ENCODE results near the gene RFPL2. TPM values are rescaled to one million over a fixed set of nuclear protein-coding genes. Genes with fewer than 3 reads are reported as not detected.
"Not testable (repeated sequence)": the region's sequence is repeated elsewhere in the genome, so short reads cannot be mapped to it uniquely, and the experiment has no call there.

RFPL2 gene
- total and polyA plus RNA-seq, 2 experiments from 2014 or later, result not detected

DNA sequence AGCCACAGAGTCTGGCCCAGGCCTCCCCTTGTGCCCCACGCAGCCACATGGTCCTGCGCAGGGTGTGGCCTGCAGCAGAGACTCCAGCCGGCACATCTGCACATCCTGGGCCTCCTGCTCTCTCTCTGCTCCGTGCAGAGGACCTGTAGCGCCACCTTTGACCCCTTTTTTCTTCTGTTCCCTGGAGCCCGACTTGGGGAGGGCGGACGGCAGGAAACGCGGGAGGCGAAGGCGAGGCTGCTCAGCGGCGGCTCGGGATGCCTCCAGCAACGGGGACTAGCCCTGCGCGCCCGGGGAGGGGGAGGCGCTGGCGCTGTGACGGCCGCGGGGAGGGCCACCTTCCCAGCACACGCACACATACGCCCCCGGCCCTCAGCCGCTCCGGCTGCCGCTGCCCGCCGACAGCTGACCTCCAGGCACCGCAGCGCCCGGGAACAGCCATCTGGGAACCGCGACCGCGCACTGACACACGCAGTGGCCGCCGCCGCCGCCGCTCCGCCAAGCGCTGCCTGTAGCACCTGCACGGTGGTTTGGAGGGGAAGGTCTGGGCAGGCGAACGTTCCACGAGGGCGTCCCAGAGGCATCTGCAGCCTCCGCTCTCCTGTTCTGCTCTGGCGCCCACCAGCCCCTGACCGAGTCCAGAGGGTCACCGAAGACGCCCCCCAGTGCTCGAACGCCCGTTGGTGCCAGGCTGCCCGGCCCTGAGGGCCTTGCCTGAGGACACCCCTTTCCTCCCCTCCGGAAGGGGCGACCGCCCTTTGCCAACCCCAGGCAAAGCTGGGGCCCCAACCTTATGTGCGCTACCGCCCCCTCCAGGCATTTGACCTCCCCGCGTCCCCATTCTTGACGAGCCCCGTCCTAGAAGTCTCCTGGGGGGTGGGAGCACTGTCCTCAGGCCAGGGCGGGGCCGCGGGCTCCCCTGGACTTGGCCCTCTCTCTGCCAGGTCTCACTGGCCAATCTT is 28.9 kb downstream of the RFPL2 start:
- 9 to 13% methylated on average over 49 to 51 of the region's 73 CpGs for WGBS, 2 experiments (ENCODE audit: low coverage in 1 of 2, low lambda C conversion rate in 2 of 2, missing lambda C conversion rate in 2 of 2)
- Histone ChIP-seq H3K27ac (no peak overlapping the region), H3K9me3 (ENCODE audit: low read depth) (no peaks in the 10 kb centered on the region), H3K36me3 (ENCODE audit: low read depth) (no peaks in the 10 kb centered on the region), H3F3A (ENCODE audit: insufficient read depth) (no peaks in the 10 kb centered on the region), H3K9me2 (ENCODE audit: insufficient read depth) (no peaks in the 10 kb centered on the region), H3K4me3 (no peak overlapping the region), H3K27me3 (replicated peaks; ENCODE audit: insufficient read depth) (no peaks in the 10 kb centered on the region; the same call in none of the 2 replicates), H3K4me1 (ENCODE audit: insufficient read depth) (no peaks in the 10 kb centered on the region), H3K4me2 (ENCODE audit: unreplicated experiment) (no peak overlapping the region), H3K79me2 (ENCODE audit: insufficient read depth) (no peaks in the 10 kb centered on the region), H2AFZ (no peak overlapping the region), H3K9ac (no peak overlapping the region), H4K20me1 (ENCODE audit: insufficient read depth) (no peaks in the 10 kb centered on the region)
- TF ChIP-seq EZH2phosphoT487 (IDR thresholded peaks at IDR 0.05; ENCODE audit: insufficient read depth, low read depth), result no peak
- TF ChIP-seq EZH2 (IDR thresholded peaks at IDR 0.05; ENCODE audit: insufficient read depth, poor library complexity, severe bottlenecking), result no peak
- DNase-seq, result no peak
- in situ Hi-C loops (cut with MboI), result no loop called here

DNA sequence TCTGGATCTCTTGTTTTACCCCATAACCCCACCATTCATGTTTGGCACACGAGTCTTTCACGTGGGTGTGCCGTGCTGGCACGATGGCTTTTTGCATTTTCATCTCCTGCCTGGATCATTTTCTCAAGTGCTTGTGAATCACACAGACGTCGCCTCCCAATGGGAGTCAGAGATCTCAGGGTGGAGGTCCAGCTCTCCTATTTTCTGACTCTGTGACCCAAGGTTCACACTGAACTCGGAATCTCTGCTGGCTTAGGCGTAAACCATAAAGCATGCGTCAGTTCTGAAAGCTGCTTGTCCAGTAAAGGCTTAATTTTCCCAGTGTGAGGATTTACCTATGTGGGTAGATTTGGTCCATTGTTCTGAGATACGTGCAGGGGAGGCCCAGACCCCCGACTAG is 29.8 kb downstream of the RFPL2 start:
- H3K9ac ChIP-seq, result no peak overlapping the region
- H3K27me3 ChIP-seq (replicated peaks; ENCODE audit: insufficient read depth), result no peaks in the 10 kb centered on the region; the same call in none of the 2 replicates
- DNase-seq, result no peak
- H3K4me3 ChIP-seq, result no peak overlapping the region
- in situ Hi-C loops (cut with MboI), result no loop called here
- H3K9me2 ChIP-seq (ENCODE audit: insufficient read depth), result no peaks in the 10 kb centered on the region
- H3K27ac ChIP-seq, result no peak overlapping the region
- H3F3A ChIP-seq (ENCODE audit: insufficient read depth), result no peaks in the 10 kb centered on the region
- no peaks in the 10 kb centered on the region for H4K20me1 ChIP-seq (ENCODE audit: insufficient read depth)
- no peaks in the 10 kb centered on the region for H3K79me2 ChIP-seq (ENCODE audit: insufficient read depth)
- H3K4me1 ChIP-seq (ENCODE audit: insufficient read depth), result no peaks in the 10 kb centered on the region
- no peaks in the 10 kb centered on the region for H3K9me3 ChIP-seq (ENCODE audit: low read depth)
- TF ChIP-seq EZH2 (IDR thresholded peaks at IDR 0.05; ENCODE audit: insufficient read depth, poor library complexity, severe bottlenecking) (no peak), EZH2phosphoT487 (IDR thresholded peaks at IDR 0.05; ENCODE audit: insufficient read depth, low read depth) (no peak)
- WGBS, 2 experiments (ENCODE audit: low coverage in 1 of 2, low lambda C conversion rate in 2 of 2, missing lambda C conversion rate in 2 of 2), result 54 to 60% methylated on average over 11 of the region's 11 CpGs
- no peak overlapping the region for H3K4me2 ChIP-seq (ENCODE audit: unreplicated experiment)
- H3K36me3 ChIP-seq (ENCODE audit: low read depth), result no peaks in the 10 kb centered on the region
- H2AFZ ChIP-seq, result no peak overlapping the region

DNA sequence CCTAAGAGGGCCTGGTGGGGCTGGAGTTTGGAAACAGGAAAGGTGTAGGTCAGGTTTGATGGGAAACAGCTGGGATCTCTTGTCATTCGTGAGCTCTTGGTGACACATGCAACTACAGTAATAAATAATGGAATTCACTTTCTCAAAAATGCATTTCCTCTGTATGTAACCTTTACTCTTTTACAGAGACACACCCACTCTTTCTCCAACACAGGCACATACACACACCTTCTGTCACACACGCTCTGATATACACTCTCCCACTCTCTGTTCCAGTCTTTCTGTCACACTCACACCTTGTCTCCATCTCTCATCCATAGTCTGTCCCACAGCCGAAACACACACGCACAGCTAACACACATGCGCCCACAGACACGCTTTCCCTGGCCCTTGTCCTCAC is 39.2 kb downstream of the RFPL2 start:
- Histone ChIP-seq H3K79me2 (ENCODE audit: insufficient read depth) (no peaks in the 10 kb centered on the region), H3K4me2 (ENCODE audit: unreplicated experiment) (no peak overlapping the region), H3K4me3 (no peak overlapping the region), H3K9me2 (ENCODE audit: insufficient read depth) (no peaks in the 10 kb centered on the region), H3K9ac (no peak overlapping the region), H3K27me3 (replicated peaks; ENCODE audit: insufficient read depth) (no peaks in the 10 kb centered on the region; the same call in none of the 2 replicates), H2AFZ (no peak overlapping the region), H3K27ac (no peak overlapping the region), H3K36me3 (ENCODE audit: low read depth) (no peaks in the 10 kb centered on the region), H3K4me1 (ENCODE audit: insufficient read depth) (no peaks in the 10 kb centered on the region), H3K9me3 (ENCODE audit: low read depth) (no peaks in the 10 kb centered on the region), H3F3A (ENCODE audit: insufficient read depth) (no peaks in the 10 kb centered on the region), H4K20me1 (ENCODE audit: insufficient read depth) (no peaks in the 10 kb centered on the region)
- in situ Hi-C loops (cut with MboI), result no loop called here
- WGBS, 2 experiments (ENCODE audit: low coverage in 1 of 2, low lambda C conversion rate in 2 of 2, missing lambda C conversion rate in 2 of 2), result 14 to 23% methylated on average over 6 of the region's 6 CpGs
- DNase-seq, result no peak
- TF ChIP-seq EZH2 (IDR thresholded peaks at IDR 0.05; ENCODE audit: insufficient read depth, poor library complexity, severe bottlenecking) (no peak), EZH2phosphoT487 (IDR thresholded peaks at IDR 0.05; ENCODE audit: insufficient read depth, low read depth) (no peak)

DNA sequence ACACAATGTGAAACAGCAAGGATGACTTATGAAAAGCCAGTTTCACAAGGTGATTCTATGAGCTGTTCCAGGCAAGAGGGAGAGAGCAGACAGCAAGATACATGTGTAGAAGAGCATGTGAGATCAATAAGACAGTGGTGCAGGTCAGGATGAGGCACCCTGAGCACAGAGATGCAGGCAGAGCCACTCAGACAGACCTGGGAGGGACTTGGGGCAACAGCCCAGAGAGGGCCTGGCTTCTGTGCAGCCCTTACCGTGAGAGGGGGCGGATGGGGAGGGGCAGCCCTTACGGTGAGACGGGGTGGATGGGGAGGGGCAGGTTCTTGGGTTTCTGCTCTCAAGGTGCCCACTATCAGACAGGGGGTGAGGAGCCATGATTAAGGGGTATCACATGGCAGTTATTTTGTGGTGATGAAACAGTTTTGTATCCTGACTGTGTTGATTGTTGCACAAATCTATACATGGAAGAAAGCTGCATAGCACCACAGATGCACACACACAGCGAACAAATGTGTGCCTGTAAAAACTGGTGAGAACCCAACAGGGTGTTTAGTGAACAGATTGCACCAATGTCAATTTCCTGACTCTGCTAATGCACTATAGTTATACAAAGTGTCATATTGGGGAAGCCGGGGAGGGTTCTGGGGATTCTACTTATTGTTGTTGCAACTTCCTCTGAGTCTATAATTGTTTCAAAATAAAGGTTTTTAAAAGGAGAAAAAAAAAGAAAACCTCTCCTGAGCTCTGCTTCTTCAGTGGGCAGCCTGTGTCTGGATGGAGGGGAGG is 40.6 kb downstream of the RFPL2 start:
- TF ChIP-seq EZH2phosphoT487 (IDR thresholded peaks at IDR 0.05; ENCODE audit: insufficient read depth, low read depth) (no peak), EZH2 (IDR thresholded peaks at IDR 0.05; ENCODE audit: insufficient read depth, poor library complexity, severe bottlenecking) (no peak)
- no peaks in the 10 kb centered on the region for H3K9me3 ChIP-seq (ENCODE audit: low read depth)
- in situ Hi-C loops (cut with MboI), result no loop called here
- H3K27me3 ChIP-seq (replicated peaks; ENCODE audit: insufficient read depth), result no peaks in the 10 kb centered on the region; the same call in none of the 2 replicates
- DNase-seq, result no peak
- H2AFZ ChIP-seq, result no peak overlapping the region
- H3K4me2 ChIP-seq (ENCODE audit: unreplicated experiment), result no peak overlapping the region
- H3K4me3 ChIP-seq, result no peak overlapping the region
- H3K4me1 ChIP-seq (ENCODE audit: insufficient read depth), result no peaks in the 10 kb centered on the region
- H3K36me3 ChIP-seq (ENCODE audit: low read depth), result no peaks in the 10 kb centered on the region
- no peak overlapping the region for H3K9ac ChIP-seq
- WGBS, 2 experiments (ENCODE audit: low coverage in 1 of 2, low lambda C conversion rate in 2 of 2, missing lambda C conversion rate in 2 of 2), result 12% methylated on average over 6 of the region's 6 CpGs
- no peak overlapping the region for H3K27ac ChIP-seq
- no peaks in the 10 kb centered on the region for H3K79me2 ChIP-seq (ENCODE audit: insufficient read depth)
- H4K20me1 ChIP-seq (ENCODE audit: insufficient read depth), result no peaks in the 10 kb centered on the region
- no peaks in the 10 kb centered on the region for H3K9me2 ChIP-seq (ENCODE audit: insufficient read depth)
- no peaks in the 10 kb centered on the region for H3F3A ChIP-seq (ENCODE audit: insufficient read depth)

DNA sequence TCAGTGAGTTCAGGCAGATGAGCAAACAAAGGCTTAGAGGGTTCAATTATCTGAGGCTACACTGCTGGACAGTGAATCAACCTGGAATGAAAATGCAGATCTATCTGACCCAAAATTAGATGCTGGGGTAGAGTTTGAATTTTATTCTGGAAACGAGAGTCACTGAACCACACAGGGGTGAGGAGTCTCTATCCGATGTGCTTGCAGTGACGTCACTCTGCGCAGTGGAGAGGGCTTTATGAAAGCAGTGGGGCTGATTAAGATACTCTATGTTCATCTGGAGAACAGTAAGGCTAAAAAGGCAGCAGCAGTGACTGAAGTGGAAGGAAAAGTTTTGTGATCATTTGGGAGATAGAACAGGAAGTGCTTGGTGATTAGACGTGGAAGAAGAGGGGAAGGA is 44.5 kb downstream of the RFPL2 start:
- H3F3A ChIP-seq (ENCODE audit: insufficient read depth); H3K9ac ChIP-seq; H3K9me3 ChIP-seq (ENCODE audit: low read depth); H3K4me1 ChIP-seq (ENCODE audit: insufficient read depth); H2AFZ ChIP-seq; H3K27ac ChIP-seq; H3K4me3 ChIP-seq; in situ Hi-C loops (cut with MboI); H4K20me1 ChIP-seq (ENCODE audit: insufficient read depth); DNase-seq; H3K4me2 ChIP-seq (ENCODE audit: unreplicated experiment); H3K36me3 ChIP-seq (ENCODE audit: low read depth); H3K79me2 ChIP-seq (ENCODE audit: insufficient read depth); H3K27me3 ChIP-seq (replicated peaks; ENCODE audit: insufficient read depth); H3K9me2 ChIP-seq (ENCODE audit: insufficient read depth): not testable (repeated sequence)
- 61 to 62% methylated on average over 5 of the region's 5 CpGs for WGBS, 2 experiments (ENCODE audit: low coverage in 1 of 2, low lambda C conversion rate in 2 of 2, missing lambda C conversion rate in 2 of 2)
